GM12892 (cell line): Measurements from ENCODE around the gene SMOC1.
A peak's percentile ranks its signal among the peaks of the same experiment; 100 is the strongest.

Experiments
- DNase-seq: peaks from one replicate; pipeline ENCODE4 v3.0.0; 2011; ENCODE audit not compliant: insufficient read length
- FAIRE-seq: peaks from 2 replicates; lab custom pipeline; 2011; peaks lifted over from hg19 to GRCh38; lab: Jason Lieb, UNC
- POLR2A ChIP-seq: IDR thresholded peaks from 2 replicates; pipeline ENCODE4 v1.6.1; 2011; ENCODE audit warnings: low read depth, low read length, control low read depth
- POLR2AphosphoS5 ChIP-seq: IDR thresholded peaks from 2 replicates; pipeline ENCODE4 v1.6.1; 2011; ENCODE audit warnings: low read depth, low read length, control low read depth
- TAF1 ChIP-seq: IDR thresholded peaks from 2 replicates; pipeline ENCODE4 v1.6.1; 2011; ENCODE audit warnings: low read depth, mild to moderate bottlenecking, control low read depth, low read length, borderline replicate concordance

The SMOC1 gene

DNA sequence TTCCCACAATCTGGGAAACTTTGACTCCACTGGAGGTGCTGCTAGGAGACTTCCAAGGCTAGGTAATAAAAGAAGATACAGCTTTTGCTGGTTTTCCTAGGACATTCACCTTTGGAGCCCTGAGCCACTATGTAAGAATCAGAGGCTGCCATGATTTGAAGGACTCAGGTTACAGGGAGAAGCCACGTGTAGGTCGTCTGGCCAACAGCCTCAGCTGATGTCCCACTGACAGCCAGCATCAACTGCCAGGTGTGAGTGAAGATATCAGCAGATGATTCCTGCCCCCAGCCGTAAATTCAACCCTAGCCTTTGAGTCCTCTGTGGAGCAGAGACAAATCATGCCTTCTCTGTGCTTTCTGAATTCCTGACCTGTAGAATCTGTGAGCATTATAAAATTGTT, 27.0 kb downstream of the SMOC1 start:
- no peak for DNase-seq
- TF ChIP-seq TAF1 (no peak), POLR2A (no peak), POLR2AphosphoS5 (no peak)
- FAIRE-seq = peak; percentile 54

DNA sequence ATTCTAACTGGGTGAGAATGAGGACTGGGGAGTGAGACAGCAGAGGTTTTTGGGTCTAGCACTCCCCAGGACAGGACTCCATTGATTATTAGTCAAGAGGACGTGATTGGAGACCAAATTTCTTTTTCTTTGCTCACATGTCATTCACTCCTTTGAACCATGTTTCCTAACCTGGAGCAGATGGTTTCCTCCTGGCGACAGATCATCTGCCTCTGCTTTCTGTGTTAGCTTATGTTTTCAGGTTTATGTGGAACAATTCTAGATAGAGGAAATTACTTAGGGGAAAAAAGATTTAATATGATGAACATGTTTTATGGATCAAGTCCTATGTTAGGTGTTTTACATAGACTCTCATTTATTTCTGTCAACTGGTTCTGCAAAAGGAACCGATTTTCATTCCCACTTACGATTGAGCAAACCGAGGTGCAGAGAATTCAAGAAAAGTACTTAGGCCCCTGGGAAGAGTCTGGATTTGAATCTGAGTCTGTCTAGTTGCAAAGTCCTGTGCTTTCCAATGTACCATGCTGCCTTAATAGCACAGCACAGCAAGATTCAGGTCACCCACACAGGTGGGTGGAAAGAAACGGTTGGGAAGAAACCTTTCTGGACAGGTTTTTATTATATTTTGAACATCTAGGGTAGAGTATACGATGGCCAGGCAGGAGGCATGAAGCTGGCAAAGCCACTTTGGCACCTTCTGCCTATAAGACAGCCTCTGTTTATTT, 30.8 kb downstream of the SMOC1 start:
- no peak for TF ChIP-seq POLR2AphosphoS5
- no peak for TF ChIP-seq POLR2A
- no peak for TF ChIP-seq TAF1
- FAIRE-seq = no peak

DNA sequence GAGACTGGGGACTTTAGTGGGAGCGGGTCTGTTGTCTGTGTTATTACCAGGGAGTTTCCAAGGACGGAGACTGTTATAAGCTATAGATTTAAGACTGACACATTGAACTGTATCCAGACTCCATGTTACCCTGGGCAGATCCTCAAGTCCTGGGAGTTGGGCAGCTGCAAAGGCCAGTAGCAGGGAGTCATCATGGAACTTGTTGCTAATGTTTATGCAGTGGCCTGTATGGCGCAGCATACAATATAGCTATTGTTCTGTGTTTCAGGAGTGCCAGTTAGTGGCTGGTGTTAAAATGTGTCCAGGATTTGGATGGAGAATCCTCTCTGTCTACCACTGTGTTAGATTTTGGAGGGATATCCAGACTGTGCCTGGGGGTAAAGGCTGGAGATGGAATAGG, 31.7 kb downstream of the SMOC1 start:
- FAIRE-seq = no peak

More for the DNA sequence above, 30.8 kb downstream of the SMOC1 start:
- no peak for DNase-seq

DNA sequence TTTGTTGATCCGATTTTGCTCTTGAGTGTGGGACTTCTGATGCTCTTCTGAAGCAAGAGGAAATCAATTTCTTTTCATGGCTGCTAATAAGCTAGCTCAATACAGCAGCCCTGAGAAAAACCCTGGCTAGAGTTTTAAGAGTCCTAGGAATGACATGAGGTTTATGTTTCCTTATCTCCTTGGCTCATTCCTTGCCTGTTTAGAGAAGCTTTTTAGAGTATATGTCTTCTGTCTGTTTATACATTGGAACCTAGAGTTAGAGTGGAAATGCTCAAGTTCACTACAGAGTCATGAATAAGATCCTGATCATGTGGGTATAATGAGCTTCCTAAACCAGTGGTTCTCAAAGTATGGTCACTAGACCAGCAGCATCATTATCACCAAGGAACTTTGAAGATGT, 34.5 kb downstream of the SMOC1 start:
- no peak for FAIRE-seq
- no peak for DNase-seq
- TF ChIP-seq TAF1 = no peak
- TF ChIP-seq POLR2A = no peak
- TF ChIP-seq POLR2AphosphoS5 = no peak

More for the DNA sequence above, 31.7 kb downstream of the SMOC1 start:
- DNase-seq = no peak
- TF ChIP-seq TAF1 (no peak), POLR2A (no peak), POLR2AphosphoS5 (no peak)

DNA sequence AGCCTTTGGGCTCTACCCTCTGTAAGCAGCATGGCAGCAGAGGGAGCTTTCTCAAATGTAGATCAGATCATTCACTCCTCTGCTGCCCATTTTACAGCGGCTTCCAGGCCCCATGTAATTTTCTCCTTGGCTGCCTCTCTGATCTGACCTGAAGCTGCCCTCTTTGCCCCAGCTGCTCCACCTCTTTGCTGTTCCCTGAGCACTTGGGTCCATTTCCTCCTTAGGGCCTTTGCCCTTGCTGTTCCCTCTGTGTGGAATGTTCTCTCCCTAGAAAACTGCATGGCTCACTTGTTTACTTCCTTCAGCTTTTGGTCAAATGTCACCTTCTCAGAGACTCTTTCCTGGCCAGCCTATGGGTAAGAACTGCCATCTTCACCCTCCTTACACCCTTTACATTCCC, 37.2 kb downstream of the SMOC1 start:
- TF ChIP-seq TAF1 = no peak
- TF ChIP-seq POLR2A = no peak
- no peak for TF ChIP-seq POLR2AphosphoS5
- FAIRE-seq = no peak
- DNase-seq = no peak

DNA sequence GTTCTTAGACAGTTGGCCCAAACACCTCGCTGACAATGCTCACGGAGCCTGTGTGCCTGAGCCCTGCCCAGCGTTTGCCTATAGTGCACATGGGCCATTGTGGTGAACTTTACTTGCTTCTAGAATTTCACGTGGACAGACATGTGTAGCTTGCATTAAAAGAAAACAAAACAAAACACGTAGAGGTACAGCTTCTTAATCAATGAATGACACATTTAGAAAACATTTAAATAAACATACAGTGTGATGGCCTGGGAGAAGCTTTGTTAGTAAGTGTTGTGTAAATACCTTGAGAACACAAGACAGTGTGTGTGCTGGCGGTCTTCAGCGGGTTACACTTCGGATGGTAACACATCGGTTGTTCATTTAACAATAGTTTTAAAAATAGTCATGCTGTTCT, 38.1 kb downstream of the SMOC1 start:
- TF ChIP-seq POLR2A (no peak), TAF1 (no peak), POLR2AphosphoS5 (no peak)
- FAIRE-seq = no peak

DNA sequence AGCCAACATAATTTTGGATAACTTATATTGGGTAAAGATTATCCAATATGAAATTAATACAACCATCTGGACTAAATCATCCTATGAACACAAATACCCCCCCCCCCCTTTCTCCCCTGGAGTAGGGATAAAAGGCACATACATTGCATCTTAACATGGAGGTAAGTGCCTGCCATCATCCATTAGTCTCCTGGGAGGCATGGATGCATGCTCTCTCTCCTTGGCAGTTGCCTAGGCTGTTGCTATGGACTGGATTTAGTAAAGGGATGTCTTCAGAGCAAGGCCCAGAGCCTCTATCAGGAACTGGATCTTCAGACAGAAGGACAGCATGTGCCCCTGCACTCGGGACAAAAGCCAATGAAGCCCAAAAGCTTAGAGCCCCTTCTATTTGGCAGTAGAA, 40.6 kb downstream of the SMOC1 start:
- no peak for FAIRE-seq
- no peak for TF ChIP-seq POLR2AphosphoS5
- no peak for TF ChIP-seq POLR2A
- no peak for TF ChIP-seq TAF1
- DNase-seq = no peak

More for the DNA sequence above, 38.1 kb downstream of the SMOC1 start:
- DNase-seq = no peak

DNA sequence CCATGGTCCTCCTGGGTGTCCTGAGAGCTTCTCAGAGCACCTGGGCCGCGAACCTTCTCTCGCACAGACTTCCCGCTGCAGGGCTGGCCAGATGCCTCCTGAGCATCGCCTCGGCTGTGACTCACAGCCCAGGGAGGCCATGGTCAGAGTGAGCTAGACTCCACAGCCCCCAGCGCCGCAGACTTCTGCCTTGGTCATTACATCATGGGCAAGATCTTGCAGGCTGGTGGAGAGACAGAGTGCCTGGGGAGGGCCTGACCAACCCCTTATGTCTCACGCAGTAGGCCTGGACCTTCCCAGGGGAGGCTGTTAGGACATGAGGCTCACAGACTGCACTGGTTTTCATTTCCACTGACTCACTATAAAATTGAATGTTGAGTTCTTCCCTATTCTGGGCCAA, 41.8 kb downstream of the SMOC1 start:
- no peak for FAIRE-seq
- no peak for TF ChIP-seq POLR2AphosphoS5
- TF ChIP-seq TAF1 = no peak
- no peak for TF ChIP-seq POLR2A
- DNase-seq = no peak

DNA sequence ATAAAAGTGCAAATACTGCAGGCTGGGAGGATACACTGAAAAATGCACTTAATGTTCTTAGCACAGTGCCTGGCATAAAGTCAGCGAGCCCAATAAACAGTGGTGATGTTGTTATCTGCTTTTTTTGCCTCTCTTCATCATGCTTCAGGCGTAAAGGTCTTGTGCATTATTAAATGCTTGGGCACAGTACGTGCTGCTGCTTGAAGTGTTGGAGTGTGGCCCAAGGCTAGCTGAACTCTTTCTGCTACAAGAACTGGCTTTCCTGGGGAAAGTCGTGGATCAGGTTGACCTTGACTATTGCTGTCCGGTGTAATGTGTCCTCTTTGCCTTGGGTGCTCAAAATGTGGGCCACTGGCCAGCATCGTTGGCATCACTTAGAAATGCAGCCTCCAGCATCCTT, 43.0 kb downstream of the SMOC1 start:
- TF ChIP-seq TAF1 (no peak), POLR2AphosphoS5 (no peak), POLR2A (no peak)
- DNase-seq = no peak
- FAIRE-seq = no peak

DNA sequence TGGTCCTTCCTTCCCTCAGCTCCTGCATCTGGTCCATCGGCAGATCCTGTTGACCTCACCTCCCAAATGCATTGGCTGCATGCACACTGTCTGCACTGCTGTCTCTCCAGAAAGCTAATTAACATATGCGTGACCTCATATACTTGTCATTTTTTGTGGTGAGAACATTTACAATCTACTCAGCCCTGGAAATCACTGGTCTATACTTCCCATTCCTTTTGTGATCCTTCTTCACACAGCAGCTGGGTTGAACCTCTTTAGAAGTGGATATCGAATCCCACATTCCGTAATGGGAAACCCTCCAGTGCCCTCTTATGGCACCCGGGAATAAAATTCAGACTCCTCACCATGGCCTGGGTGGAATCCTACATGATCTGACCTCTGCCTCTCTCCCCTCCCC, 45.0 kb downstream of the SMOC1 start:
- FAIRE-seq (no peak), DNase-seq (no peak)

DNA sequence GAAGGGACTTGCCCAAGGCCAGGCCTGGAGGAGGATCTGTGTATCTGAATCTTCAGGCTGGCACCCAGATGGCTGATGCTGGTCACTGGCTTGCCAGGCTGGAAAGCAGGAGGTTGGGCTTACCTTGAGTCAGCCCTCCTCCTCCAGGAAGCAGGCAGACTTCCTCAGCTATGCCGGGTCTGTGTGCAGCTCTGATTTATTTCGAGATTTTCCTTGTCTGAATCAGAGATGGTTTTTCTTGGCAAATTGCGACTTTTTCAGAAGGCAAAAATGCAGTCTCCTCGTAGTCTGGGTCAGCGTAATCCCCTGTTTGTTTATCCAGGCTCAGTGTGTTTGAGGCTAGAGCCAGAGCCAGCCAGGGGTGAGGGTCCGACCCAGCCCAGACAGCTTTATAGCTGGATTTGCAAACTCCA, 48.9 kb downstream of the SMOC1 start:
- DNase-seq (no peak), FAIRE-seq (no peak)
- TF ChIP-seq POLR2A (no peak), TAF1 (no peak), POLR2AphosphoS5 (no peak)

More for the DNA sequence above, 45.0 kb downstream of the SMOC1 start:
- TF ChIP-seq POLR2AphosphoS5 (no peak), TAF1 (no peak), POLR2A (no peak)

DNA sequence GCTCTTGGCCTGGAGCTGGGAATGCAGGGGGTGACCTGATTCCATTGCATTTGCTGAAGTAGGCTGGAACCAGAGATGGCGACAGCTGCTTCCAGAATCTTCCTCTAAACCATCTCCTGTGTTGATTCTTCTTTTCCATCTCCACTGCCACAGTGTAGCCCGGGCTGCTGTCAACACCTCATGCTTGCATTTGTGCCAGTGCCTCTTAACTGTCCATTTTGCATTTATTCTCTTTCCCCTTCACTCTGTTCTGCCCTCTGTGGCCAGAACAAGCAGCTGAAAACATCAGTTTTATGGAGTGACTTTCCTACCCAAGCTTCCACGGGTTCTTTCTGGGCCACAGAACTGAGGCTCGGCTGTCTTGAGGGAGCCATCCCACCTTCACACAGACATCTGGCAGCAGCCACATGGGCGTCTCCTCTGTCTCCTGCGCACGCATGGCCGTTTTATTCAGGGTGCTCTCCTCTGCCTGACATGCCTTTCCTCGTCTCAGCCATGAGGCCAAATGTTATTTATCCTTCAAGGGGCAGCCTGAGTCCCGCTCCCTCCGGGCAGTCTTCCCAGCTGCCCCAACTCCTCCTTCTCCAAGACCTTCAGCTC, 51.7 kb downstream of the SMOC1 start:
- FAIRE-seq (no peak), DNase-seq (no peak)
- TF ChIP-seq POLR2AphosphoS5 (no peak), TAF1 (no peak), POLR2A (no peak)
